Measurements from ENCODE around the gene ABHD14A.

ABHD14A gene

GRCh38 chr3:52010431-52010830 lies 35.6 kb downstream of the ABHD14A start:
- intact Hi-C loops (cut with DNase I) = no loop called here
- no peak for DNase-seq

GRCh38 chr3:52012699-52013098 lies 37.8 kb downstream of the ABHD14A start:
- intact Hi-C loops (cut with DNase I) = no loop called here
- DNase-seq = peak in 1 of 10 donors; percentile 35

- DNase-seq = peak in 1 of 10 donors; percentile 67
- intact Hi-C loops (cut with DNase I) = no loop called here
Observed at GRCh38 chr3:52013802-52014598, 39.1 kb downstream of the ABHD14A start.

GRCh38 chr3:52014613-52015012 lies 39.7 kb downstream of the ABHD14A start:
- intact Hi-C loops (cut with DNase I) = no loop called here
- DNase-seq = peak in 3 of 10 donors; percentile 40 to 66 (median 46)

GRCh38 chr3:52015438-52016228 lies 40.8 kb downstream of the ABHD14A start:
- DNase-seq = peak in 1 of 10 donors; percentile 33
- intact Hi-C loops (cut with DNase I) = no loop called here

GRCh38 chr3:52017586-52017985 lies 42.7 kb downstream of the ABHD14A start:
- DNase-seq = peak in 2 of 10 donors; percentile 55 to 81
- intact Hi-C loops (cut with DNase I) = no loop called here

- intact Hi-C loops (cut with DNase I) = no loop called here
- DNase-seq = peak in 1 of 10 donors; percentile 46
Observed at GRCh38 chr3:52018319-52019000, 43.6 kb downstream of the ABHD14A start.

- intact Hi-C loops (cut with DNase I) = no loop called here
- peak in 1 of 10 donors; percentile 76 for DNase-seq
Observed at GRCh38 chr3:52019352-52020080, 44.7 kb downstream of the ABHD14A start.

GRCh38 chr3:52020796-52021195 lies 45.9 kb downstream of the ABHD14A start:
- intact Hi-C loops (cut with DNase I) = no loop called here
- peak in 1 of 10 donors; percentile 64 for DNase-seq

GRCh38 chr3:52021489-52022268 lies 46.8 kb downstream of the ABHD14A start:
- intact Hi-C loops (cut with DNase I) = no loop called here
- DNase-seq = peak in 5 of 10 donors; percentile 39 to 90 (median 83)

GRCh38 chr3:52022323-52023100 lies 47.6 kb downstream of the ABHD14A start:
- intact Hi-C loops (cut with DNase I) = no loop called here
- peak in 6 of 10 donors; percentile 39 to 94 (median 72) for DNase-seq

- DNase-seq = no peak
- intact Hi-C loops (cut with DNase I) = no loop called here
Observed at GRCh38 chr3:52023101-52023770, 48.4 kb downstream of the ABHD14A start.

- intact Hi-C loops (cut with DNase I) = no loop called here
- DNase-seq = no peak
Observed at GRCh38 chr3:52023860-52024764, 49.2 kb downstream of the ABHD14A start.

- intact Hi-C loops (cut with DNase I) = no loop called here
- no peak for DNase-seq
Observed at GRCh38 chr3:52024765-52025452, 50.0 kb downstream of the ABHD14A start.

- no peak for DNase-seq
- intact Hi-C loops (cut with DNase I) = no loop called here
Observed at GRCh38 chr3:52025453-52025852, 50.6 kb downstream of the ABHD14A start.

- DNase-seq = no peak
- intact Hi-C loops (cut with DNase I) = no loop called here
Observed at GRCh38 chr3:52026041-52026440, 51.2 kb downstream of the ABHD14A start.

- intact Hi-C loops (cut with DNase I) = no loop called here
- DNase-seq = peak; percentile 63 to 97 (median 84)
Observed at GRCh38 chr3:52028572-52028971, 53.7 kb downstream of the ABHD14A start.

Measured in posterior cingulate gyrus (tissue), 11 donors.